HEK293 (cell line): ENCODE data around the gene C1orf56.

ENCODE experiments used
- TRIM28 ChIP-seq: IDR thresholded peaks from 2 replicates; pipeline ENCODE4 v1.6.1; 2011; ENCODE audit warnings: low read length, control low read depth, borderline replicate concordance
- WT1 ChIP-seq: fragments of 450-650 bp; formaldehyde crosslinking; IDR thresholded peaks from 2 replicates; pipeline ENCODE4 v1.5.1; 2016; ENCODE audit warnings: missing biosample characterization, missing genetic modification characterization
- YY2 ChIP-seq: fragments of 450-650 bp; formaldehyde crosslinking; IDR thresholded peaks from 2 replicates; pipeline ENCODE4 v1.5.1; 2016; ENCODE audit warnings: missing biosample characterization, missing genetic modification characterization
- ZBTB17 ChIP-seq: fragments of 450-650 bp; formaldehyde crosslinking; IDR thresholded peaks from 2 replicates; pipeline ENCODE4 v1.5.1; 2016; ENCODE audit warnings: missing biosample characterization, missing genetic modification characterization
- ZFP3 ChIP-seq: fragments of 450-650 bp; formaldehyde crosslinking; IDR thresholded peaks from 2 replicates; pipeline ENCODE4 v1.5.1; 2016; ENCODE audit warnings: low read depth, missing biosample characterization, missing genetic modification characterization
- ZNF169 ChIP-seq: fragments of 450-650 bp; formaldehyde crosslinking; IDR thresholded peaks from 2 replicates; pipeline ENCODE4 v1.5.1; 2016; ENCODE audit warnings: missing biosample characterization, missing genetic modification characterization
- ZNF174 ChIP-seq: fragments of 450-650 bp; formaldehyde crosslinking; IDR thresholded peaks from 2 replicates; pipeline ENCODE4 v1.5.0; 2017; ENCODE audit warnings: missing biosample characterization, mild to moderate bottlenecking, missing genetic modification characterization
- ZNF23 ChIP-seq: fragments of 450-650 bp; formaldehyde crosslinking; IDR thresholded peaks from 2 replicates; pipeline ENCODE4 v1.5.1; 2016; ENCODE audit warnings: missing biosample characterization, missing genetic modification characterization, borderline replicate concordance
- ZNF248 ChIP-seq: fragments of 450-650 bp; formaldehyde crosslinking; IDR thresholded peaks from 2 replicates; pipeline ENCODE4 v1.5.1; 2017; ENCODE audit warnings: missing biosample characterization, missing genetic modification characterization
- ZNF366 ChIP-seq: fragments of 450-650 bp; formaldehyde crosslinking; conservative IDR thresholded peaks from 2 replicates; pipeline ENCODE4 v1.5.1; 2016; ENCODE audit warnings: missing biosample characterization, missing genetic modification characterization
- ZNF473 ChIP-seq: fragments of 450-650 bp; formaldehyde crosslinking; IDR thresholded peaks from 2 replicates; pipeline ENCODE4 v1.5.1; 2017; ENCODE audit warnings: missing biosample characterization, missing genetic modification characterization
- ZNF48 ChIP-seq: fragments of 450-650 bp; formaldehyde crosslinking; IDR thresholded peaks from 2 replicates; pipeline ENCODE4 v1.5.1; 2016; ENCODE audit warnings: missing biosample characterization, missing genetic modification characterization
- ZNF510 ChIP-seq: fragments of 450-650 bp; formaldehyde crosslinking; IDR thresholded peaks from 2 replicates; pipeline ENCODE4 v1.5.1; 2018; ENCODE audit warnings: mild to moderate bottlenecking, missing genetic modification characterization, missing biosample characterization; ENCODE audit not compliant: insufficient replicate concordance
- ZNF585B ChIP-seq: fragments of 450-650 bp; formaldehyde crosslinking; IDR thresholded peaks from 2 replicates; pipeline ENCODE4 v1.5.1; 2016; ENCODE audit warnings: missing biosample characterization, missing genetic modification characterization
- ZNF596 ChIP-seq: fragments of 450-650 bp; IDR thresholded peaks from 2 replicates; pipeline ENCODE4 v1.5.0; 2018; ENCODE audit warnings: missing biosample characterization, mild to moderate bottlenecking, missing genetic modification characterization, moderate library complexity
- ZNF623 ChIP-seq: fragments of 450-650 bp; formaldehyde crosslinking; IDR thresholded peaks from 2 replicates; pipeline ENCODE4 v1.5.1; 2016; ENCODE audit warnings: missing biosample characterization, missing genetic modification characterization
- ZNF664 ChIP-seq: fragments of 450-650 bp; formaldehyde crosslinking; IDR thresholded peaks from 2 replicates; pipeline ENCODE4 v1.5.1; 2016; ENCODE audit warnings: missing biosample characterization, missing genetic modification characterization
- ZNF670 ChIP-seq: fragments of 450-650 bp; formaldehyde crosslinking; IDR thresholded peaks from 2 replicates; pipeline ENCODE4 v1.5.1; 2016; ENCODE audit warnings: missing biosample characterization, missing genetic modification characterization, low read depth
- ZNF701 ChIP-seq: fragments of 450-650 bp; formaldehyde crosslinking; IDR thresholded peaks from 2 replicates; pipeline ENCODE4 v1.5.1; 2016; ENCODE audit warnings: missing biosample characterization, missing genetic modification characterization
- ZNF837 ChIP-seq: fragments of 450-650 bp; formaldehyde crosslinking; IDR thresholded peaks from 2 replicates; pipeline ENCODE4 v1.5.1; 2016; ENCODE audit warnings: missing biosample characterization, missing genetic modification characterization
- ZNF843 ChIP-seq: fragments of 450-650 bp; formaldehyde crosslinking; IDR thresholded peaks from 2 replicates; pipeline ENCODE4 v1.5.1; 2016; ENCODE audit warnings: missing biosample characterization, missing genetic modification characterization
- TF ChIP-seq, protein P1 (sequence below): fragments of 450-650 bp; formaldehyde crosslinking; IDR thresholded peaks from 2 replicates; pipeline ENCODE4 v1.5.0; 2017; ENCODE audit warnings: missing biosample characterization, missing genetic modification characterization, borderline replicate concordance
- TF ChIP-seq, protein P2 (sequence below): fragments of 450-650 bp; formaldehyde crosslinking; IDR thresholded peaks from 2 replicates; pipeline ENCODE4 v1.5.1; 2016; ENCODE audit warnings: missing biosample characterization, missing genetic modification characterization
- TF ChIP-seq, protein P3 (sequence below): fragments of 450-650 bp; formaldehyde crosslinking; IDR thresholded peaks from 2 replicates; pipeline ENCODE4 v1.5.1; 2016; ENCODE audit warnings: missing biosample characterization, missing genetic modification characterization, borderline replicate concordance
- TF ChIP-seq, protein P4 (sequence below): fragments of 450-650 bp; IDR thresholded peaks from 2 replicates; pipeline ENCODE4 v1.5.1; 2018; ENCODE audit warnings: missing biosample characterization, mild to moderate bottlenecking, missing genetic modification characterization
- TF ChIP-seq, protein P5 (sequence below): sonication (generic); formaldehyde crosslinking; IDR thresholded peaks from 2 replicates; pipeline ENCODE4 v1.8.1; 2022; ENCODE audit warnings: mild to moderate bottlenecking, moderate library complexity, missing genetic modification reagents
- TF ChIP-seq, protein P6 (sequence below): fragments of 450-650 bp; formaldehyde crosslinking; IDR thresholded peaks from 2 replicates; pipeline ENCODE4 v1.5.1; 2016; ENCODE audit warnings: missing biosample characterization, missing genetic modification characterization
- TF ChIP-seq, protein P7 (sequence below): fragments of 450-650 bp; formaldehyde crosslinking; IDR thresholded peaks from 2 replicates; pipeline ENCODE4 v1.5.1; 2016; ENCODE audit warnings: missing biosample characterization, missing genetic modification characterization

The C1orf56 gene

DNA sequence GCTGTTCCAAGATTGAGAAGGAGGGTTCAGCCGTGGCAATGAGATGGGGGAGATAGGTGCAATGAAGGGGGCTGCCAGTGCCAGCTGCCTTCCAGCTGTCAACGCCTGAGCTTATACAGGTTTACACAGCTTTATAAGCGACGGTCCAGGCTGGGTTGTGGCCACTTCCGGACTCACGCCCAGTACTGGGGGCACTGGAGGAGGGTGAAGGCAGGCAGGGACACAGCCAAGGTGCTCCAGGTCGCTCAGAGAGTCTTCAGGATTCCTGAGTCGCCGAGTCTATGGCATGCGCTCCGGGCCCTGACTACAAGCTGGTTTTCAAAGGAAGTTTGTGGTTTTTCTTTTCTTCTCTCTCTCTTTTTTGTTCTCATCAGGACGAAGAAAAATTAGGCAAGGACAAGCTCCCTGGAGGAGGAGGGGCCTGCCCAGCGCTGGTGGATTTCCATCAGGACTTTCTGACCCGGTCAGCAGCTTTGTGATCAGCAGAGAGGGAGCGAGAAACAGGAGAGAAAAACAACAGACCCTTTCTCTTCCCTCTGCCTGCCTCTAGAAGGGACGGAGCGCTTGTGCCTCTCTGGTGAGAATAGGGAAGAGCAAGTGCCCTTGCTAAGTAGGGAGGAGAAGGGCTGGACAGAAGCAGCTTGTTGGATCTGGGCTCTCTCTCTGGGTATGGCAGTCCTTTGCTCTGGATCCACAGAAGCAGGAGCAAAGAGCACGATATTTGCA is 41.1 kb upstream of the C1orf56 start, which contains the start of gene MINDY1 (continued):
- TF ChIP-seq, protein P1, sequence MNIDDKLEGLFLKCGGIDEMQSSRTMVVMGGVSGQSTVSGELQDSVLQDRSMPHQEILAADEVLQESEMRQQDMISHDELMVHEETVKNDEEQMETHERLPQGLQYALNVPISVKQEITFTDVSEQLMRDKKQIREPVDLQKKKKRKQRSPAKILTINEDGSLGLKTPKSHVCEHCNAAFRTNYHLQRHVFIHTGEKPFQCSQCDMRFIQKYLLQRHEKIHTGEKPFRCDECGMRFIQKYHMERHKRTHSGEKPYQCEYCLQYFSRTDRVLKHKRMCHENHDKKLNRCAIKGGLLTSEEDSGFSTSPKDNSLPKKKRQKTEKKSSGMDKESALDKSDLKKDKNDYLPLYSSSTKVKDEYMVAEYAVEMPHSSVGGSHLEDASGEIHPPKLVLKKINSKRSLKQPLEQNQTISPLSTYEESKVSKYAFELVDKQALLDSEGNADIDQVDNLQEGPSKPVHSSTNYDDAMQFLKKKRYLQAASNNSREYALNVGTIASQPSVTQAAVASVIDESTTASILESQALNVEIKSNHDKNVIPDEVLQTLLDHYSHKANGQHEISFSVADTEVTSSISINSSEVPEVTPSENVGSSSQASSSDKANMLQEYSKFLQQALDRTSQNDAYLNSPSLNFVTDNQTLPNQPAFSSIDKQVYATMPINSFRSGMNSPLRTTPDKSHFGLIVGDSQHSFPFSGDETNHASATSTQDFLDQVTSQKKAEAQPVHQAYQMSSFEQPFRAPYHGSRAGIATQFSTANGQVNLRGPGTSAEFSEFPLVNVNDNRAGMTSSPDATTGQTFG (tag by site-specific recombination), result no peak
- TF ChIP-seq WT1 (tag by site-specific recombination), result no peak
- no peak for TF ChIP-seq ZNF701 (tag by site-specific recombination)
- no peak for TF ChIP-seq YY2 (tag by site-specific recombination)
- TF ChIP-seq ZNF48 (tag by site-specific recombination), result no peak
- TF ChIP-seq ZNF596 (tag by site-specific recombination), result peak; percentile 61; the same call in 1 of the 2 replicates
- TF ChIP-seq, protein P2, sequence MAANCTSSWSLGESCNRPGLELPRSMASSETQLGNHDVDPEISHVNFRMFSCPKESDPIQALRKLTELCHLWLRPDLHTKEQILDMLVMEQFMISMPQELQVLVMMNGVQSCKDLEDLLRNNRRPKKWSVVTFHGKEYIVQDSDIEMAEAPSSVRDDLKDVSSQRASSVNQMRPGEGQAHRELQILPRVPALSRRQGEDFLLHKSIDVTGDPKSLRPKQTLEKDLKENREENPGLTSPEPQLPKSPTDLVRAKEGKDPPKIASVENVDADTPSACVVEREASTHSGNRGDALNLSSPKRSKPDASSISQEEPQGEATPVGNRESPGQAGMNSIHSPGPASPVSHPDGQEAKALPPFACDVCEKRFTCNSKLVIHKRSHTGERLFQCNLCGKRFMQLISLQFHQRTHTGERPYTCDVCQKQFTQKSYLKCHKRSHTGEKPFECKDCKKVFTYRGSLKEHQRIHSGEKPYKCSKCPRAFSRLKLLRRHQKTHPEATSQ, result no peak
- TF ChIP-seq, protein P3, sequence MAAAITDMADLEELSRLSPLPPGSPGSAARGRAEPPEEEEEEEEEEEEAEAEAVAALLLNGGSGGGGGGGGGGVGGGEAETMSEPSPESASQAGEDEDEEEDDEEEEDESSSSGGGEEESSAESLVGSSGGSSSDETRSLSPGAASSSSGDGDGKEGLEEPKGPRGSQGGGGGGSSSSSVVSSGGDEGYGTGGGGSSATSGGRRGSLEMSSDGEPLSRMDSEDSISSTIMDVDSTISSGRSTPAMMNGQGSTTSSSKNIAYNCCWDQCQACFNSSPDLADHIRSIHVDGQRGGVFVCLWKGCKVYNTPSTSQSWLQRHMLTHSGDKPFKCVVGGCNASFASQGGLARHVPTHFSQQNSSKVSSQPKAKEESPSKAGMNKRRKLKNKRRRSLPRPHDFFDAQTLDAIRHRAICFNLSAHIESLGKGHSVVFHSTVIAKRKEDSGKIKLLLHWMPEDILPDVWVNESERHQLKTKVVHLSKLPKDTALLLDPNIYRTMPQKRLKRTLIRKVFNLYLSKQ (tag by site-specific recombination), result no peak
- TF ChIP-seq ZBTB17 (tag by site-specific recombination), result peak; percentile 97
- no peak for TF ChIP-seq ZNF664 (tag by site-specific recombination)
- TF ChIP-seq ZNF670, result no peak
- TF ChIP-seq, protein P4, sequence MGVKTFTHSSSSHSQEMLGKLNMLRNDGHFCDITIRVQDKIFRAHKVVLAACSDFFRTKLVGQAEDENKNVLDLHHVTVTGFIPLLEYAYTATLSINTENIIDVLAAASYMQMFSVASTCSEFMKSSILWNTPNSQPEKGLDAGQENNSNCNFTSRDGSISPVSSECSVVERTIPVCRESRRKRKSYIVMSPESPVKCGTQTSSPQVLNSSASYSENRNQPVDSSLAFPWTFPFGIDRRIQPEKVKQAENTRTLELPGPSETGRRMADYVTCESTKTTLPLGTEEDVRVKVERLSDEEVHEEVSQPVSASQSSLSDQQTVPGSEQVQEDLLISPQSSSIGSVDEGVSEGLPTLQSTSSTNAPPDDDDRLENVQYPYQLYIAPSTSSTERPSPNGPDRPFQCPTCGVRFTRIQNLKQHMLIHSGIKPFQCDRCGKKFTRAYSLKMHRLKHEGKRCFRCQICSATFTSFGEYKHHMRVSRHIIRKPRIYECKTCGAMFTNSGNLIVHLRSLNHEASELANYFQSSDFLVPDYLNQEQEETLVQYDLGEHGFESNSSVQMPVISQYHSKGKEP (tag by site-specific recombination), result no peak
- TF ChIP-seq, protein P5, sequence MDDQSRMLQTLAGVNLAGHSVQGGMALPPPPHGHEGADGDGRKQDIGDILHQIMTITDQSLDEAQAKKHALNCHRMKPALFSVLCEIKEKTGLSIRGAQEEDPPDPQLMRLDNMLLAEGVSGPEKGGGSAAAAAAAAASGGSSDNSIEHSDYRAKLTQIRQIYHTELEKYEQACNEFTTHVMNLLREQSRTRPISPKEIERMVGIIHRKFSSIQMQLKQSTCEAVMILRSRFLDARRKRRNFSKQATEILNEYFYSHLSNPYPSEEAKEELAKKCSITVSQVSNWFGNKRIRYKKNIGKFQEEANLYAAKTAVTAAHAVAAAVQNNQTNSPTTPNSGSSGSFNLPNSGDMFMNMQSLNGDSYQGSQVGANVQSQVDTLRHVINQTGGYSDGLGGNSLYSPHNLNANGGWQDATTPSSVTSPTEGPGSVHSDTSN, result no peak
- TF ChIP-seq ZNF174 (tag by site-specific recombination), result no peak
- TF ChIP-seq TRIM28, result no peak
- peak; percentile 96 for TF ChIP-seq ZNF366 (tag by site-specific recombination)
- TF ChIP-seq, protein P6, sequence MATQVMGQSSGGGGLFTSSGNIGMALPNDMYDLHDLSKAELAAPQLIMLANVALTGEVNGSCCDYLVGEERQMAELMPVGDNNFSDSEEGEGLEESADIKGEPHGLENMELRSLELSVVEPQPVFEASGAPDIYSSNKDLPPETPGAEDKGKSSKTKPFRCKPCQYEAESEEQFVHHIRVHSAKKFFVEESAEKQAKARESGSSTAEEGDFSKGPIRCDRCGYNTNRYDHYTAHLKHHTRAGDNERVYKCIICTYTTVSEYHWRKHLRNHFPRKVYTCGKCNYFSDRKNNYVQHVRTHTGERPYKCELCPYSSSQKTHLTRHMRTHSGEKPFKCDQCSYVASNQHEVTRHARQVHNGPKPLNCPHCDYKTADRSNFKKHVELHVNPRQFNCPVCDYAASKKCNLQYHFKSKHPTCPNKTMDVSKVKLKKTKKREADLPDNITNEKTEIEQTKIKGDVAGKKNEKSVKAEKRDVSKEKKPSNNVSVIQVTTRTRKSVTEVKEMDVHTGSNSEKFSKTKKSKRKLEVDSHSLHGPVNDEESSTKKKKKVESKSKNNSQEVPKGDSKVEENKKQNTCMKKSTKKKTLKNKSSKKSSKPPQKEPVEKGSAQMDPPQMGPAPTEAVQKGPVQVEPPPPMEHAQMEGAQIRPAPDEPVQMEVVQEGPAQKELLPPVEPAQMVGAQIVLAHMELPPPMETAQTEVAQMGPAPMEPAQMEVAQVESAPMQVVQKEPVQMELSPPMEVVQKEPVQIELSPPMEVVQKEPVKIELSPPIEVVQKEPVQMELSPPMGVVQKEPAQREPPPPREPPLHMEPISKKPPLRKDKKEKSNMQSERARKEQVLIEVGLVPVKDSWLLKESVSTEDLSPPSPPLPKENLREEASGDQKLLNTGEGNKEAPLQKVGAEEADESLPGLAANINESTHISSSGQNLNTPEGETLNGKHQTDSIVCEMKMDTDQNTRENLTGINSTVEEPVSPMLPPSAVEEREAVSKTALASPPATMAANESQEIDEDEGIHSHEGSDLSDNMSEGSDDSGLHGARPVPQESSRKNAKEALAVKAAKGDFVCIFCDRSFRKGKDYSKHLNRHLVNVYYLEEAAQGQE, result peak; percentile 78
- TF ChIP-seq ZNF837 (tag by site-specific recombination), result no peak
- no peak for TF ChIP-seq ZNF473
- no peak for TF ChIP-seq ZNF843 (tag by site-specific recombination)
- no peak for TF ChIP-seq ZNF248 (tag by site-specific recombination)
- no peak for TF ChIP-seq ZNF23 (tag by site-specific recombination)
- no peak for TF ChIP-seq ZNF623
- no peak for TF ChIP-seq ZNF169 (tag by site-specific recombination)
- no peak for TF ChIP-seq ZNF585B
- no peak for TF ChIP-seq ZFP3 (tag by site-specific recombination)
- TF ChIP-seq, protein P7, sequence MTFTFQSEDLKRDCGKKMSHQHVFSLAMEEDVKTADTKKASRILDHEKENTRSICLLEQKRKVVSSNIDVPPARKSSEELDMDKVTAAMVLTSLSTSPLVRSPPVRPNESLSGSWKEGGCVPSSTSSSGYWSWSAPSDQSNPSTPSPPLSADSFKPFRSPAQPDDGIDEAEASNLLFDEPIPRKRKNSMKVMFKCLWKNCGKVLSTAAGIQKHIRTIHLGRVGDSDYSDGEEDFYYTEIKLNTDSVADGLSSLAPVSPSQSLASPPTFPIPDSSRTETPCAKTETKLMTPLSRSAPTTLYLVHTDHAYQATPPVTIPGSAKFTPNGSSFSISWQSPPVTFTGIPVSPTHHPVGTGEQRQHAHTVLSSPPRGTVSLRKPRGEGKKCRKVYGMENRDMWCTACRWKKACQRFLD (tag by site-specific recombination), result no peak
- no peak for TF ChIP-seq ZNF510 (tag by site-specific recombination)
